ENCODE results near the gene THTPA.
A peak's percentile ranks its signal among the peaks of the same experiment; 100 is the strongest.

The THTPA gene

GRCh38 chr14:23562822-23563472 lies 6.9 kb downstream of the THTPA start:
- peaks cover 25% of the 10 kb centered on the region for H3K79me2 ChIP-seq (ENCODE audit: insufficient read depth, low read length)
- no peak overlapping the region for H3K4me3 ChIP-seq (ENCODE audit: low read depth in 1 of 2, low read length in 2 of 2)
- no peaks in the 10 kb centered on the region for H3K27me3 ChIP-seq (ENCODE audit: insufficient read depth, low read length, poor library complexity)
- no peak overlapping the region for H3K27ac ChIP-seq (ENCODE audit: low read length)
- no peak overlapping the region for H2AFZ ChIP-seq (ENCODE audit: low read depth, low read length)
- H3K9me3 ChIP-seq (ENCODE audit: insufficient read depth, low read length, severe bottlenecking), result no peaks in the 10 kb centered on the region
- H3K4me2 ChIP-seq (ENCODE audit: insufficient read depth, low read length), result no peak overlapping the region
- H3K4me1 ChIP-seq (ENCODE audit: insufficient read depth, low read length), result peaks cover 25% of the 10 kb centered on the region
- peak; percentile 71 for DNase-seq
- H3K36me3 ChIP-seq (ENCODE audit: insufficient read depth, low read length), result peaks cover 87% of the 10 kb centered on the region
- TF ChIP-seq CTCF (IDR thresholded peaks at IDR 0.05; ENCODE audit: borderline replicate concordance, extremely low read depth, low read length, poor library complexity, severe bottlenecking) (peak; percentile 93), EZH2 (IDR thresholded peaks at IDR 0.05; ENCODE audit: borderline replicate concordance, low read depth, low read length, severe bottlenecking) (no peak)
- peak; percentile 44 for ATAC-seq (ENCODE audit: insufficient read depth, low read depth)
- no peak overlapping the region for H3K9ac ChIP-seq (ENCODE audit: low read depth, low read length)
- peaks cover 6% of the 10 kb centered on the region; the same call in 1 of the 2 replicates for H4K20me1 ChIP-seq (ENCODE audit: insufficient read depth, low read length)

- Histone ChIP-seq H3K4me1 (ENCODE audit: insufficient read depth, low read length) (peaks cover 27% of the 10 kb centered on the region), H2AFZ (ENCODE audit: low read depth, low read length) (no peak overlapping the region), H3K9me3 (ENCODE audit: insufficient read depth, low read length, severe bottlenecking) (no peaks in the 10 kb centered on the region), H4K20me1 (ENCODE audit: insufficient read depth, low read length) (peaks cover 6% of the 10 kb centered on the region; the same call in 1 of the 2 replicates), H3K4me3 (ENCODE audit: low read depth in 1 of 2, low read length in 2 of 2) (no peak overlapping the region), H3K9ac (ENCODE audit: low read depth, low read length) (no peak overlapping the region), H3K4me2 (ENCODE audit: insufficient read depth, low read length) (no peak overlapping the region), H3K79me2 (ENCODE audit: insufficient read depth, low read length) (peaks cover 19% of the 10 kb centered on the region), H3K27ac (ENCODE audit: low read length) (no peak overlapping the region), H3K36me3 (ENCODE audit: insufficient read depth, low read length) (peaks cover 80% of the 10 kb centered on the region), H3K27me3 (ENCODE audit: insufficient read depth, low read length, poor library complexity) (no peaks in the 10 kb centered on the region)
- TF ChIP-seq EZH2 (IDR thresholded peaks at IDR 0.05; ENCODE audit: borderline replicate concordance, low read depth, low read length, severe bottlenecking), result no peak
- TF ChIP-seq CTCF (IDR thresholded peaks at IDR 0.05; ENCODE audit: borderline replicate concordance, extremely low read depth, low read length, poor library complexity, severe bottlenecking), result no peak
- ATAC-seq (ENCODE audit: insufficient read depth, low read depth) (no peak), DNase-seq (no peak)
These were observed 7.6 kb downstream of the THTPA start for GRCh38 chr14:23563473-23564180.

- Histone ChIP-seq H3K27me3 (ENCODE audit: insufficient read depth, low read length, poor library complexity) (no peaks in the 10 kb centered on the region), H3K4me1 (ENCODE audit: insufficient read depth, low read length) (peaks cover 33% of the 10 kb centered on the region), H3K79me2 (ENCODE audit: insufficient read depth, low read length) (peaks cover 13% of the 10 kb centered on the region), H3K36me3 (ENCODE audit: insufficient read depth, low read length) (peaks cover 74% of the 10 kb centered on the region), H3K9ac (ENCODE audit: low read depth, low read length) (no peak overlapping the region), H3K4me2 (ENCODE audit: insufficient read depth, low read length) (no peak overlapping the region), H3K27ac (ENCODE audit: low read length) (no peak overlapping the region), H2AFZ (ENCODE audit: low read depth, low read length) (no peak overlapping the region), H4K20me1 (ENCODE audit: insufficient read depth, low read length) (peaks cover 6% of the 10 kb centered on the region; the same call in 1 of the 2 replicates), H3K9me3 (ENCODE audit: insufficient read depth, low read length, severe bottlenecking) (no peaks in the 10 kb centered on the region), H3K4me3 (ENCODE audit: low read depth in 1 of 2, low read length in 2 of 2) (no peak overlapping the region)
- DNase-seq (no peak), ATAC-seq (ENCODE audit: insufficient read depth, low read depth) (no peak)
- TF ChIP-seq EZH2 (IDR thresholded peaks at IDR 0.05; ENCODE audit: borderline replicate concordance, low read depth, low read length, severe bottlenecking) (no peak), CTCF (IDR thresholded peaks at IDR 0.05; ENCODE audit: borderline replicate concordance, extremely low read depth, low read length, poor library complexity, severe bottlenecking) (no peak)
These were observed 8.2 kb downstream of the THTPA start for GRCh38 chr14:23564181-23564812.

Data from DND-41 (cell line).